ENCODE data around the gene IPMK.

Gene IPMK

GRCh38 chr10:58302254-58302653, 34.6 kb upstream of the IPMK start:
- H3K36me3 ChIP-seq (ENCODE audit: low read length), result no peaks in the 10 kb centered on the region
- H4K20me1 ChIP-seq (ENCODE audit: low read depth, low read length), result no peaks in the 10 kb centered on the region
- no peak overlapping the region for H3K4me3 ChIP-seq (ENCODE audit: insufficient read depth, low read length, poor library complexity, severe bottlenecking)
- H2AFZ ChIP-seq (ENCODE audit: low read depth, low read length, severe bottlenecking), result no peak overlapping the region
- no peak overlapping the region for H3K27ac ChIP-seq (ENCODE audit: low read depth, low read length)
- H3K79me2 ChIP-seq (ENCODE audit: insufficient read depth, low read length), result no peaks in the 10 kb centered on the region
- H3K4me2 ChIP-seq (ENCODE audit: low read depth, low read length, poor library complexity, severe bottlenecking), result no peak overlapping the region
- H3F3A ChIP-seq (ENCODE audit: insufficient read depth), result no peaks in the 10 kb centered on the region
- TF ChIP-seq EZH2phosphoT487 (conservative IDR thresholded peaks at IDR 0.05; ENCODE audit: low read length) (no peak), CTCF (IDR thresholded peaks at IDR 0.05; ENCODE audit: insufficient read depth, low read length, poor library complexity, severe bottlenecking) (no peak)
- no peaks in the 10 kb centered on the region for H3K9me3 ChIP-seq (ENCODE audit: insufficient read depth, low read length)
- no peaks in the 10 kb centered on the region for H3K9me2 ChIP-seq (replicated peaks; ENCODE audit: insufficient read depth, low read length)
- no peaks in the 10 kb centered on the region for H3K27me3 ChIP-seq (ENCODE audit: low read length)
- H3K9ac ChIP-seq (ENCODE audit: low read length), result no peak overlapping the region

GRCh38 chr10:58300676-58301075, 33.0 kb upstream of the IPMK start:
- Histone ChIP-seq H3K36me3 (ENCODE audit: low read length) (no peaks in the 10 kb centered on the region), H3K9me2 (replicated peaks; ENCODE audit: insufficient read depth, low read length) (no peaks in the 10 kb centered on the region), H3K9me3 (ENCODE audit: insufficient read depth, low read length) (no peaks in the 10 kb centered on the region), H3K4me2 (ENCODE audit: low read depth, low read length, poor library complexity, severe bottlenecking) (no peak overlapping the region), H3K27me3 (ENCODE audit: low read length) (no peaks in the 10 kb centered on the region), H3K79me2 (ENCODE audit: insufficient read depth, low read length) (no peaks in the 10 kb centered on the region), H2AFZ (ENCODE audit: low read depth, low read length, severe bottlenecking) (no peak overlapping the region), H4K20me1 (ENCODE audit: low read depth, low read length) (no peaks in the 10 kb centered on the region), H3F3A (ENCODE audit: insufficient read depth) (no peaks in the 10 kb centered on the region), H3K9ac (ENCODE audit: low read length) (no peak overlapping the region), H3K27ac (ENCODE audit: low read depth, low read length) (no peak overlapping the region), H3K4me3 (ENCODE audit: insufficient read depth, low read length, poor library complexity, severe bottlenecking) (no peak overlapping the region)
- TF ChIP-seq EZH2phosphoT487 (conservative IDR thresholded peaks at IDR 0.05; ENCODE audit: low read length) (no peak), CTCF (IDR thresholded peaks at IDR 0.05; ENCODE audit: insufficient read depth, low read length, poor library complexity, severe bottlenecking) (no peak)

GRCh38 chr10:58299580-58299979, 31.9 kb upstream of the IPMK start:
- no peak overlapping the region for H2AFZ ChIP-seq (ENCODE audit: low read depth, low read length, severe bottlenecking)
- no peaks in the 10 kb centered on the region for H3K79me2 ChIP-seq (ENCODE audit: insufficient read depth, low read length)
- H3K9me3 ChIP-seq (ENCODE audit: insufficient read depth, low read length), result no peaks in the 10 kb centered on the region
- no peak overlapping the region for H3K9ac ChIP-seq (ENCODE audit: low read length)
- H3K4me3 ChIP-seq (ENCODE audit: insufficient read depth, low read length, poor library complexity, severe bottlenecking), result no peak overlapping the region
- H3K36me3 ChIP-seq (ENCODE audit: low read length), result no peaks in the 10 kb centered on the region
- no peak overlapping the region for H3K4me2 ChIP-seq (ENCODE audit: low read depth, low read length, poor library complexity, severe bottlenecking)
- TF ChIP-seq CTCF (IDR thresholded peaks at IDR 0.05; ENCODE audit: insufficient read depth, low read length, poor library complexity, severe bottlenecking) (peak; percentile 74), EZH2phosphoT487 (conservative IDR thresholded peaks at IDR 0.05; ENCODE audit: low read length) (no peak)
- no peaks in the 10 kb centered on the region for H3F3A ChIP-seq (ENCODE audit: insufficient read depth)
- no peaks in the 10 kb centered on the region for H3K9me2 ChIP-seq (replicated peaks; ENCODE audit: insufficient read depth, low read length)
- no peaks in the 10 kb centered on the region for H4K20me1 ChIP-seq (ENCODE audit: low read depth, low read length)
- H3K27me3 ChIP-seq (ENCODE audit: low read length), result no peaks in the 10 kb centered on the region
- H3K27ac ChIP-seq (ENCODE audit: low read depth, low read length), result no peak overlapping the region
